ENCODE results near the gene FAM78A.
A peak's percentile ranks its signal among the peaks of the same experiment; 100 is the strongest.

Gene FAM78A

DNA sequence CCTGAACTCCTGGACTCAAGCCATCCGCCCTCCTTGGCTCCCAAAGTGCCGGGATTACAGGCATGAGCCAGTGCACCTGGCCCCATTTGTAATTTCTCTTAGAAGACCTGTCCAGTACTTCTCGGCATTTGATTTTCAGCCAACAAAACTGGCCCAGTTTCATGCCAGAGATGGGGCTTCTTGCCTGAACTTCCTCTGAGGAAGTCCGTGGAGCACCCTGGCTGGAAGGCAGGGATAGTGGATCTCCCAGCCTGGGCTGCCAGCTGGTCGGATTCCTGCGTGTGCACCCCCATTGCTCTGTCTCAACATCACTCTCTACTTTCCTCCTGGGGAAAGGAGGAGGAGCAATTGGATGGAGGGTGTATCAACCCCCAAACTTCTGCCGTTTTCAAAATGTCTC is 39.0 kb downstream of the FAM78A start:
- Mint-ChIP-seq H3K9me3 (no peaks in the 10 kb centered on the region), H3K27ac (peak overlapping the region; percentile 96), H3K4me1 (peaks cover 56% of the 10 kb centered on the region), H3K4me3 (no peak overlapping the region), H3K36me3 (peaks cover 28% of the 10 kb centered on the region), H3K27me3 (no peaks in the 10 kb centered on the region)
- no peak for DNase-seq
- CTCF ChIA-PET: interaction anchor here (0.9 kb wide), 1 partner anchor 19 kb away, joined by 3 read pairs; no protein-coding TSS in a partner anchor

GRCh38 chr9:131236761-131237160 is 39.5 kb downstream of the FAM78A start:
- Mint-ChIP-seq H3K27me3 (no peaks in the 10 kb centered on the region), H3K9me3 (no peaks in the 10 kb centered on the region), H3K27ac (peak overlapping the region; percentile 96), H3K4me3 (no peak overlapping the region), H3K36me3 (peaks cover 31% of the 10 kb centered on the region), H3K4me1 (peaks cover 56% of the 10 kb centered on the region)
- CTCF ChIA-PET: interaction anchor here (0.9 kb wide), 1 partner anchor 19 kb away, joined by 3 read pairs; no protein-coding TSS in a partner anchor
- DNase-seq: no peak

DNA sequence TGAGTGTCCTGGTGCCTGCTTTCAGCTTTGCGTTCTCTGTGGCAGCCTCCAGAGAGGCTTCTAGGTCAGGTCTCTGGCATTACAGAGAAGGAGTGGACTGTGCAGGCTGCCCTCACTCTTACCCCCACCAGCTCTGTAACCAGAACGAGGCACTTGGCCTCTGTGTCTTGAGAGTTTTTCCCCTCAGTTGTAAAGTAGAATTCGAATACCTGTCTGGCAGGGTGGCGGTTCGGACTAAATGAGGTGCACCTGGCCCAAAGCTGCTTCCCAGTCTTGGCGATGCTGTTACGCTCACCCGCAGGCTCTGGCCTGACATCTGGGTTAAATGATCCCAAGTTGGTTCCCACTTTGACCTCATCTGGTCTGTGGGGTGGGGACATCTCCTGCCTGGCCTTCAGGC is 40.1 kb downstream of the FAM78A start:
- DNase-seq: no peak
- CTCF ChIA-PET: no interaction called here
- H3K27me3 Mint-ChIP-seq: no peaks in the 10 kb centered on the region
- H3K27ac Mint-ChIP-seq: peak overlapping the region; percentile 37
- no peak overlapping the region for H3K4me3 Mint-ChIP-seq
- peaks cover 36% of the 10 kb centered on the region for H3K36me3 Mint-ChIP-seq
- peaks cover 56% of the 10 kb centered on the region for H3K4me1 Mint-ChIP-seq
- no peaks in the 10 kb centered on the region for H3K9me3 Mint-ChIP-seq

DNA sequence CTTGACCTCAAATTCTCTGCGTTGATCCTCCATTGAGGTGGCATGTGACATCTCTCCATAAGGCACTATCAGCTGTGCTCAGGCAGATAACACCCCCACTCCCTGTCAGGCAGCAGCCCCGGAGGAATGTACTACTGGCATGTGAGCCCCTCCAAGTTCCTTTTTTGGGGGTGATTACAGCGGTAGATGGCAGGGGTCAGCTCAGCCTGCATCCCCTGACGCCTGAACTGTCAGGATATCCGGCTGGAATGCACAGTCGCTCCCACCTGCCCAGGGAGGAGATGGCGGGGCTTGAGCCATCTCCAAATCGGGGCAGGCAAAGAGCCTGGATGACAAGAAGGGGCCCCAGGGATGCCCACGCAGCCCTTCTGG is 40.8 kb downstream of the FAM78A start:
- CTCF ChIA-PET: interaction anchor here (1.7 kb wide), 1 partner anchor 101 kb away, joined by 4 read pairs; no protein-coding TSS in a partner anchor
- peak overlapping the region; percentile 49 for H3K27ac Mint-ChIP-seq

DNA sequence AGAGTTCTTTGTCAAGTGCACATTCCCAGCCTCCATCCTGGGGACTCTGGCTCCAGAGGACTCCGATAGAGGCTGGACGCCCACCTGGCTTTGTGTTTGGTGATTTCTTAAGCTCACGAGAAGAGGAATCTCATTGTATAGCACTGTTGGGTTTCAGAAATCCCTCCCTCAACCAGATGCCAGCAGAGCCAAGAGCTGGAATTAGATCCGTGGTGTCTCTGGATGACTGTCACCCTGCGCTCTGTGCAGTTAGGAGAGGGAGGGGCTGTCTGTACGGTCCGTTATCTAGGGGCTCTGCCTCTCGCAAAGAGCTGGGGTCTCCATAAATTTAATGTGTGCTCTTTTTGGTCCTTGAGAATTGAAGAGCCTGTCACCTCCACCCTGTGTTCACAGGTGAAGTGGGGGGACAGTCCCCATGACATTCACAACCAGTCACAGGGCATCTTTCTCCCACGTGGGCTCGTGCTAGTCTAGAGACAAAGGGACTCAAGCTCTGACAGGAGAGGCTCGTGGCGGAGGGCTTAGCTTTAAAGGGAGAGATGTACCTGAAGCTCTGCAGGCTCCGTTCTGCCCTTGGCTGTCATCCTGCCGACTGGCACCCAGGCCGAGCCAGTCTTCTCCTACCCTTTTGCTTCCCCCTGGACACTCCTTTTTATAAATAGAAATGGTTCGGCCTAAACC is 41.4 kb downstream of the FAM78A start:
- Mint-ChIP-seq H3K36me3 (peaks cover 46% of the 10 kb centered on the region), H3K27ac (peak overlapping the region; percentile 49), H3K4me3 (no peak overlapping the region), H3K4me1 (peaks cover 51% of the 10 kb centered on the region), H3K27me3 (no peaks in the 10 kb centered on the region), H3K9me3 (no peaks in the 10 kb centered on the region)
- DNase-seq: no peak
- CTCF ChIA-PET: interaction anchor here (1.7 kb wide), 1 partner anchor 101 kb away, joined by 4 read pairs; no protein-coding TSS in a partner anchor

More for the DNA sequence above, 40.8 kb downstream of the FAM78A start:
- no peak overlapping the region for H3K4me3 Mint-ChIP-seq
- peaks cover 56% of the 10 kb centered on the region for H3K4me1 Mint-ChIP-seq
- peaks cover 41% of the 10 kb centered on the region for H3K36me3 Mint-ChIP-seq
- DNase-seq: no peak
- H3K9me3 Mint-ChIP-seq: no peaks in the 10 kb centered on the region
- H3K27me3 Mint-ChIP-seq: no peaks in the 10 kb centered on the region

- peak overlapping the region; percentile 85 for H3K27ac Mint-ChIP-seq
- H3K27me3 Mint-ChIP-seq: no peaks in the 10 kb centered on the region
- CTCF ChIA-PET: interaction anchor here (1.7 kb wide), 1 partner anchor 102 kb away, joined by 4 read pairs; no protein-coding TSS in a partner anchor
- no peak overlapping the region for H3K4me3 Mint-ChIP-seq
- H3K9me3 Mint-ChIP-seq: no peaks in the 10 kb centered on the region
- H3K4me1 Mint-ChIP-seq: peaks cover 45% of the 10 kb centered on the region
- DNase-seq: no peak
- H3K36me3 Mint-ChIP-seq: peaks cover 45% of the 10 kb centered on the region
These were observed 42.3 kb downstream of the FAM78A start for GRCh38 chr9:131233995-131234394.

DNA sequence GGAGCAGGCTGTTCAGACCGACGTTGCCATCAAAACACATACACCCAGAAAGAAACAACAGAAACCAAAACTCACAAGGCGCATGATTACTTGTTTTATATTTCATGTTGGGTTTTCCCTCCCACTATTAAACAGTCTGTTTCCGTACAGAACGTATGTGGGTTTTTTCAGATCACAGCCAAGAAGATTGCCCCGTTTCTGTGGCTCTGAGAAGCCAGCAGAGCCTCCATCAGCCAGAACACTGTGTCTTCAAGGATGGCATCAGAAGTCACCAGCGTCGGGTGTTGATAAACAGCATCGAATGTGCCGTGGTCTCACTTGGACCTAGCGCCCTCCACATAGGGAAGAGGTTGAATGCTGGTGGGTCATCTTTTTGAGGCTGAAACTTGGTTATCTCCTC is 42.8 kb downstream of the FAM78A start:
- CTCF ChIA-PET: no interaction called here
- no peaks in the 10 kb centered on the region for H3K27me3 Mint-ChIP-seq

GRCh38 chr9:131228988-131229387 is 47.3 kb downstream of the FAM78A start:
- DNase-seq: no peak
- Mint-ChIP-seq H3K4me1 (peaks cover 16% of the 10 kb centered on the region), H3K4me3 (no peak overlapping the region), H3K36me3 (peaks cover 39% of the 10 kb centered on the region), H3K27me3 (no peaks in the 10 kb centered on the region), H3K27ac (no peak overlapping the region), H3K9me3 (no peaks in the 10 kb centered on the region)
- CTCF ChIA-PET: interaction anchor here (1.3 kb wide), 1 partner anchor 24 kb away, joined by 3 read pairs; no protein-coding TSS in a partner anchor

More for the DNA sequence above, 42.8 kb downstream of the FAM78A start:
- no peak for DNase-seq
- Mint-ChIP-seq H3K9me3 (no peaks in the 10 kb centered on the region), H3K4me1 (peaks cover 41% of the 10 kb centered on the region), H3K36me3 (peaks cover 44% of the 10 kb centered on the region), H3K4me3 (no peak overlapping the region), H3K27ac (peak overlapping the region; percentile 85)

- CTCF ChIA-PET: interaction anchor here (1.3 kb wide), 1 partner anchor 25 kb away, joined by 3 read pairs; no protein-coding TSS in a partner anchor
These were observed 48.3 kb downstream of the FAM78A start for GRCh38 chr9:131227959-131228460.

DNA sequence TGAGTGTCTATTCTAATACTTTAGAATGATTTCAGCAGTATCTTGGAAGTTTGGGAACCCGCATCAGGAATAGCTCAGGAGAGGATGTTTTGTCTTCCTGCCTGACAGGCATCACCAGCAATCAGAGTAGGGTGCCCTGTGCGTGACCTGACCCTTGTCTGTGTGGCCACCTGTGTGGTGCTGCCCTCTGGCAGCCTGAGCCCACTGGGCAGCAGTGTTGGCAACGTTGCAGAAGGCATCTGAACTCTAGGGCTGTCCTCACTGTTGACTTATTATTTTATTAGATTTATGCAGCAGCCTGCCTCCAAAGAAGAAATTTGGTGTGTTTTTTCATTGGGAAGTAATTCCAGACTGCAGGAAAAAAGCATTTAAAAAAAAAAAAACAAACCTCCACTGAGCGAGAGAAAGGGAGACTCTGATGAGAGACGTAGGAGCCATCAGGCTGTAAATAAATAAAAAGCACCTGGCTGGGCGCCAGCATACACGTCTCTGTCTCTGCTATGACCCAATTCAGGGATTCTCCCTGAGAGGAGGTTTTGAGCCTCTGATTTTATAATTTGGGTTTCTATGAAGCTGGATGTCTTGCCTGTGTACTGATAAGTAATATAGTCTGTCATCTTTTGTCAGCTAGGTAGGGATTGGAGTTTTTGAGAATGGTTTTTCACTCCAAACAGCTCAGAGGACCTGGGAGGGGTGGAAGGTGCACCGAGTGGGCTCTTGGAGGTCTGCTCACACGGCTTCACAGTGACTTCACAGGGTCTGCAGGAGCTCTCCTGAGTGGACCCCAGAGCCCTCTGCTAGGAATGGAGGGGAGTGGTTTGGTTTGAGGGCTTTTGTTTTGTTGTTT is 49.0 kb downstream of the FAM78A start:
- no peak for DNase-seq

More at GRCh38 chr9:131227959-131228460, 48.3 kb downstream of the FAM78A start:
- Mint-ChIP-seq H3K27me3 (no peaks in the 10 kb centered on the region), H3K36me3 (peaks cover 33% of the 10 kb centered on the region), H3K4me3 (no peak overlapping the region), H3K9me3 (no peaks in the 10 kb centered on the region), H3K4me1 (peaks cover 8% of the 10 kb centered on the region), H3K27ac (no peak overlapping the region)
- DNase-seq: no peak

DNA sequence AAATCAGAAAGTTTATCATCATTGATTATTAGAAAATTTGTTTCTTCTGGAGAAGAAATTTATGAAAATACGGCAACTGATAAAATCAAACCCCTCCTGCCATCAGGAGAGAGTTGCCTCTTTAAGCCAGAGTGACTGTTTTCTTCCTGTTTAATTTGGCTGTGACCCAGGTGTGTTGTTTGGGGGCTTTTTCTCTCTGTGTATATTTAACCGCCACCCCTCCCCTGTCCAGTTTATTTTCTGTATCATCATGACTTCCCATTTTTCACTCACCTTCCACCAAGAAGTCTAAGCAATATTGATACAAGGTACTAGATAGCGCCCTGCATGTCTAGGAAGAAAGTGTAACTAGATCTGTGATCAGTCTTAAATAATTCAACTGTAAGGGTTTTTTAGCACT is 50.1 kb downstream of the FAM78A start:
- peaks cover 32% of the 10 kb centered on the region for H3K36me3 Mint-ChIP-seq
- H3K27ac Mint-ChIP-seq: no peak overlapping the region
- no peaks in the 10 kb centered on the region for H3K27me3 Mint-ChIP-seq
- H3K4me3 Mint-ChIP-seq: no peak overlapping the region
- H3K4me1 Mint-ChIP-seq: peaks cover 8% of the 10 kb centered on the region
- CTCF ChIA-PET: no interaction called here
- H3K9me3 Mint-ChIP-seq: no peaks in the 10 kb centered on the region
- no peak for DNase-seq

More for the DNA sequence above, 49.0 kb downstream of the FAM78A start:
- Mint-ChIP-seq H3K4me3 (no peak overlapping the region), H3K4me1 (peaks cover 8% of the 10 kb centered on the region), H3K36me3 (peaks cover 38% of the 10 kb centered on the region), H3K9me3 (no peaks in the 10 kb centered on the region), H3K27me3 (no peaks in the 10 kb centered on the region), H3K27ac (no peak overlapping the region)
- CTCF ChIA-PET: no interaction called here

DNA sequence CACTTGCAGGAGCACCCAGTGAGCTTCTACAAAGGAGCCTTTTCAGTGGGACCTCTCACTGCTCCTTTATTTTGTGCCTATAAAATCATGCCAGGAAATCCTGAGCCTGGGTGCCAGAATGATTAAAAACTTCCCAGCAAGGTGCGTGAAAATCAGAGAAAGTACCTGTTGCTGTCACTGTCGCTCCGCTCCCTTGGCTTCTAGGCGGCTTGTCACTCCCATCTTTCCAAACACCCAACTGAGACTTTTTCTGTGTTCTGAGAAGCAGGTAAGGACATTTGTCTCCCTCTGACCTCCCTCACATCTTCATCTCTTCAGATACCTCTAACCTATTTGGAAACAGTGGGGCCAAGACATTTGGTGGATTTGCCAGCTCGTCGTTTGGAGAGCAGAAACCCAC is 53.9 kb downstream of the FAM78A start:
- no peak for DNase-seq
- no peak overlapping the region for H3K4me3 Mint-ChIP-seq
- H3K27me3 Mint-ChIP-seq: no peaks in the 10 kb centered on the region
- no peaks in the 10 kb centered on the region for H3K9me3 Mint-ChIP-seq
- H3K4me1 Mint-ChIP-seq: peaks cover 6% of the 10 kb centered on the region
- H3K36me3 Mint-ChIP-seq: peaks cover 38% of the 10 kb centered on the region
- CTCF ChIA-PET: no interaction called here
- H3K27ac Mint-ChIP-seq: no peak overlapping the region

DNA sequence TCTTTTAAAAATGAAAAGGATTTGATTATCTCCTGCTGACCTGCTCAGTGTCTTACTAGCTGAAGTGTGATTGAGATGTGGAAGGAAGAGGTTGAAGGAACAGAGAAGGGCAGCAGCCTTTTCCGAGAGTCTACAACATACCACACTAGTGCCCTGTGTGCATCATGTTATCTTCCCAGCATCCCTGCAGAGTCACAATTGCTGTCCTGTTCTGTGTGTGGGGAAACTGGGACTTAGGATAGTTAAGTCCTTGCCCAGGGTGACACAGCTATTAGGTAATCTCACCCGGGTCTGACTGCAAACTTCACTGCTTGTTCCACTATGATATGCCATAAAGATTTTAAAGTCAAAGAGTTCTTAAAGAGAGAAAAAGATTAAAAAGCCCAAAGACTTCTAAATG is 55.8 kb downstream of the FAM78A start:
- Mint-ChIP-seq H3K27me3 (no peaks in the 10 kb centered on the region), H3K9me3 (no peaks in the 10 kb centered on the region), H3K36me3 (peaks cover 42% of the 10 kb centered on the region), H3K4me3 (no peak overlapping the region), H3K4me1 (peaks cover 3% of the 10 kb centered on the region), H3K27ac (no peak overlapping the region)
- no peak for DNase-seq
- CTCF ChIA-PET: interaction anchor here (1.8 kb wide), 1 partner anchor 15 kb away, joined by 5 read pairs; no protein-coding TSS in a partner anchor

DNA sequence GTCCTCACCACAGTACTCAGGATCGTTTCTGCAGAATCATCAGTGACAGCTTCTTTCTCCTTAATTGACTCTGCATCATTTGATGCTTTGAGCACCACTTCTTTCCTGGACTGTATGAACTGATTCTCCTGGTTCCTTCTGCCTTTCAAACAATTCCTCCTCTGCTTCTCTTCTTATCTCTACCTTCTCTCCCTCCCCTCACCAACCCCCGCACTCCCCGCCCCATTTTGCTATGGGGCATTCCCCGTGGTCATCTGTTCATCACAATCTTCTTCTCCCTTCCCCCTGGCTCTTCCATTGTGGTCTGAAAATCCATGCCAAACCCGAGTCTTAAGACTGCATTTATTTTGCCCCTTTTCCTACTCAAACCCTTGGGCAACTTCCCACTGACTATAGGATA is 57.9 kb downstream of the FAM78A start:
- CTCF ChIA-PET: no interaction called here
- H3K27ac Mint-ChIP-seq: no peak overlapping the region
- H3K4me3 Mint-ChIP-seq: no peak overlapping the region
- H3K9me3 Mint-ChIP-seq: no peaks in the 10 kb centered on the region
- H3K36me3 Mint-ChIP-seq: peaks cover 51% of the 10 kb centered on the region
- no peaks in the 10 kb centered on the region for H3K4me1 Mint-ChIP-seq
- no peak for DNase-seq
- H3K27me3 Mint-ChIP-seq: no peaks in the 10 kb centered on the region
